ENCODE data around the gene ABLIM1.

DNA sequence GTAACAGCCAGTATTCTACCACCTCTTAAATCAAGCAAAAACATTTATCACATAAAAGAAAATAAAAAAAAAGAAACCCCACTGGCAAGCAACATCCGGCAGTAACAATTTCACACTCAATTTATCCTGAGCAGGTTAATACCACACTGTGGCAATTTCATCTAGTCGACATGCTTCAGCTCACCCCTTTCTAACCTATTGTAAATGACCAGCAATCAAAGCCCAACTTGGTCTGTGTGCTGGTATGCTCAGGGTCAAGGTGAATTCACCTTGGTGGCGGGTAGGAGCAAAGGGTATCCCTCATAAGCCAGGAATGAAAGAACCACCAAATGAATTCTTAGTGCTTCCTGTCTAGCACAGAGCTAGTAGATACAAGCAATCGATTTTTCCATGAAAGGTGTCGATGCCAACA, 144.7 kb downstream of the ABLIM1 start:
- TF ChIP-seq CTCF (IDR thresholded peaks at IDR 0.05; ENCODE audit: low read length) = no peak
- no peak for TF ChIP-seq EZH2 (optimal IDR thresholded peaks at IDR 0.05; ENCODE audit: low read depth, low read length)
- TF ChIP-seq EZH2phosphoT487 (IDR thresholded peaks at IDR 0.05; ENCODE audit: low read length) = no peak

Measured in MM.1S (cell line).